AG04449 (cell line): Measurements from ENCODE around the gene IL17REL.

Experiments used
- CTCF ChIA-PET: fragments of 350-600 bp; formaldehyde crosslinking; extraction: SDS; loops from one replicate; lab custom pipeline; 2021; ENCODE audit warnings: antibody characterized with exemption; lab: Yijun Ruan, JAX
- POLR2A ChIA-PET: fragments of 400-600, 350-600 bp; formaldehyde crosslinking; extraction: SDS; loops from one replicate; lab custom pipeline; 2020; ENCODE audit warnings: antibody characterized with exemption, inconsistent platforms; lab: Yijun Ruan, JAX
- DNase-seq: peaks from one replicate; pipeline ENCODE4 v3.0.0-alpha.2; 2010; ENCODE audit warnings: low read depth, low spot score
- H3K4me3 ChIP-seq: 2 replicates; pipeline ENCODE4 v1.5.1; 2011; ENCODE audit warnings: low read depth, mild to moderate bottlenecking, control low read depth, low read length
- TF ChIP-seq, protein P1 (sequence below): IDR thresholded peaks from one replicate; pipeline ENCODE4 v1.5.1; 2011; ENCODE audit warnings: mild to moderate bottlenecking, moderate library complexity, low read length, control low read depth, inconsistent platforms; ENCODE audit not compliant: insufficient read depth; ENCODE audit errors: missing control alignments

IL17REL gene

DNA sequence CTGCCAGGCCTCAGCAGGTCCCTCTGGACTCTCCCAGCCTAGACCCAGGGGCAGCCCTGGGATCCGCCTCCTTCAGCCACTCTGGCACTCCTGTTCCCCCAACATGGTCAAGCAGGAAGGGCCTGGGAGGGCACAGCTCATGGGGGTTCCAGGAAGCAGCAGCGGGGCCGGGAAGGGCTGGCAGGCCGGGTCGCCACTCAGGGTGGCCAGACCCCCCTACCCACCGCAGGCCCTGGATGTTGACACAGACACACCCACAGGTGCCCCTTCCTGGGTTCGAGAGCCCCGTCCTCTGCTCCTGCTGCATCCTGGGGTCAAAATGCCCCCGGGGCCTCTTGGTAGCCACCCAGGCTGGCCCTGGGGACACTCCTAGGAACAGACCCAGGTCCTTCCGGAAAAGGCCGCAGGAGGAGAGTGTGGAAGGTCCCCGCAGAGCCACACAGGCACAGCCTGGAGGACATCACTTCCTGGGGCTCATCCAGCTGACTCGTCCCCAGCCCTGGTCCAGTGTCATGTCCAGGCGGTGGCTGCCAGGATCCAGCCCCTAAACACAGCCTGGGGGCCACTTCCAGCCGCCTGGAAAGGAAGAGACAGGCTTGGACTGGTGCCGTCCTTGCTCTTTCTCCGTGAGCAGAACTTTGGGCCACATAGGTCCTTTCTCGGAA is 58.8 kb downstream of the IL17REL start:
- H3K4me3 ChIP-seq, result no peak overlapping the region
- TF ChIP-seq, protein P1, sequence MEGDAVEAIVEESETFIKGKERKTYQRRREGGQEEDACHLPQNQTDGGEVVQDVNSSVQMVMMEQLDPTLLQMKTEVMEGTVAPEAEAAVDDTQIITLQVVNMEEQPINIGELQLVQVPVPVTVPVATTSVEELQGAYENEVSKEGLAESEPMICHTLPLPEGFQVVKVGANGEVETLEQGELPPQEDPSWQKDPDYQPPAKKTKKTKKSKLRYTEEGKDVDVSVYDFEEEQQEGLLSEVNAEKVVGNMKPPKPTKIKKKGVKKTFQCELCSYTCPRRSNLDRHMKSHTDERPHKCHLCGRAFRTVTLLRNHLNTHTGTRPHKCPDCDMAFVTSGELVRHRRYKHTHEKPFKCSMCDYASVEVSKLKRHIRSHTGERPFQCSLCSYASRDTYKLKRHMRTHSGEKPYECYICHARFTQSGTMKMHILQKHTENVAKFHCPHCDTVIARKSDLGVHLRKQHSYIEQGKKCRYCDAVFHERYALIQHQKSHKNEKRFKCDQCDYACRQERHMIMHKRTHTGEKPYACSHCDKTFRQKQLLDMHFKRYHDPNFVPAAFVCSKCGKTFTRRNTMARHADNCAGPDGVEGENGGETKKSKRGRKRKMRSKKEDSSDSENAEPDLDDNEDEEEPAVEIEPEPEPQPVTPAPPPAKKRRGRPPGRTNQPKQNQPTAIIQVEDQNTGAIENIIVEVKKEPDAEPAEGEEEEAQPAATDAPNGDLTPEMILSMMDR, result no peak
- POLR2A ChIA-PET, result no interaction called here
- CTCF ChIA-PET, result interaction anchor here (1.5 kb wide), 1 partner anchor 14 kb away, joined by 3 read pairs; no protein-coding TSS in a partner anchor
- DNase-seq, result no peak

DNA sequence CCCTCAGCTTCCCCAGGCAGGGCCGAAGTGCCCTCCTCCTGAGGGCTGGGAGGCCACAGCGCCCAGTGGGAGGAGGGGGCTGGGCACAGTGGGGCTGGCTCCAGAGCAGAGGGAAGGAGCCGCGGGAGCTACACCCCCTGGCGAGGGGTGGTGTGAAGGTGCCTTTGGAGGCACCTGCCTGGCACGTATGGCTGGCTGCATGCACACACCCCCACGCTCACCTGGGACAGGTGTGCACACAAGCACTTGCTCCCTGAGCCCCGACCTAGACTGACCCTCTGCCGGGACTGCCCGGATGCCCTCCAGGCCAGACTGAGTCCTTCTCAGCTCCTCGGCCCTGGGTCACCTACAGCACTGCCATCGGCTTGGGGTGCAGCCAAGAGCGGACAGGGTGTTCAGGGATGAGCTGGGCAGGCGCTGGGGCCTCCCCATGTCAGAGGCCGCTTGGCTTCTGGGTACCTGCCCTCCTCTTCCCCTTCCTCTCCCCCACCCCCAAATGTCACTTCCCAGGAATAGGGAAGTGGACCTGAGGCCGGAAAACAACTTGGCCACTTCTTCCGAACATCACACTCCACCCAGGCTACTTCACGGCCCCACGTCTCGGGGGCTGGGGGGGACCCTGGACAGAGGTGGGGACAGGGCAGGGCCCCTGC is 59.4 kb downstream of the IL17REL start:
- TF ChIP-seq, protein P1, result no peak
- POLR2A ChIA-PET, result interaction anchor here (2.0 kb wide), 1 partner anchor 9 kb away, joined by 21 read pairs; the partner anchor contains the start of gene PIM3
- CTCF ChIA-PET, result interaction anchor here (1.1 to 2.1 kb wide), 3 partner anchors 15 to 40 kb away, joined by 3 to 8 read pairs (median 4); no protein-coding TSS in a partner anchor
- no peak overlapping the region for H3K4me3 ChIP-seq
- no peak for DNase-seq

DNA sequence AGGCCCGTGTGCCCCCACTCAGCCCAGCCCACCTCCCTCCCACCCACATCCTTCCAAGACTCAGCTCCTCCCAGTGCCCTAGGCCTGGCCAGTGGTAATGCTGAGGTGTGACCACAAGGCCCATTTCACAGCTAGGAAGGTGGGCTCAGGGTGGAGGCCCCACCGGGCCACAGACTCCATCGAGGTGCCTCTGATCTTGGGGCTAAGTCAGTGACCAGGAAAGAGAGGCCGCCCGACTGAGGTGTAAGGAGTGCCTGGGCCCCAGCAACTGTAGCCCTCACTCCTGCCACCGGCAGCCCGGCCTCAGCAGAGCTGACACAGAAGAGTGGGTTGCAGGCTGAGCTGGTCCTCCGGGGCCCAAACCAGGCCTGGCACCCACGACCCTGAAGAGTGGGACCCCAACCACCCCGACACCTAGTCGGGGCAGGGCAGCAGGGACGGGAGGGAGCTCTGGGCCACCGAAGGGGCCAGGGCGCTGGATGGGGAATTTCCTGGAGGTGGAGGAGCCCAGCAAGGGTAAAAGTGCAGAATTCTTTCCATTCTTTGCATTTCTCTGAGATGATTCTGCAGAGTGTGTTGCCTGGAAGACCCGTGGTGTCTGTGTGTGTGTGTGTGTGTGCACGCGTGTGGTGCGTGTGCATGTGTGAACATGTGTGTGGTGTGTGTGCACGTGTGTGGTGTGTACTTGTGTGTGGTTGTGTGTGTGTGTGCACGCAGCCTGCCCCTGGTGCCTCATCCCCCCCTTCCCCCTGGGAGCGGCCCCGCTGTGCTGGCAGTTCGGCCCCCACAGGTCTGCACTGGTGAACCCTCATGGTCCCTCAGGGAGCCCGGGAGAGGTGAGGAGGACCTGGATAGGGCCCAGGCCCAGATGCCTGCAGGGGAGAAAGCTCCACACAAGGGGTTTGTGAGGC is 60.3 kb downstream of the IL17REL start:
- CTCF ChIA-PET, result interaction anchor here (1.1 to 2.1 kb wide), 5 partner anchors 16 to 78 kb away, joined by 3 to 8 read pairs (median 4); no protein-coding TSS in a partner anchor
- TF ChIP-seq, protein P1, result no peak
- peak; percentile 54 for DNase-seq
- POLR2A ChIA-PET, result interaction anchor here (1.1 to 2.0 kb wide), 3 partner anchors 10 to 18 kb away, joined by 6 to 21 read pairs (median 7); partner anchors contain the start of gene PIM3
- H3K4me3 ChIP-seq, result no peak overlapping the region; the same call in 1 of the 2 replicates

DNA sequence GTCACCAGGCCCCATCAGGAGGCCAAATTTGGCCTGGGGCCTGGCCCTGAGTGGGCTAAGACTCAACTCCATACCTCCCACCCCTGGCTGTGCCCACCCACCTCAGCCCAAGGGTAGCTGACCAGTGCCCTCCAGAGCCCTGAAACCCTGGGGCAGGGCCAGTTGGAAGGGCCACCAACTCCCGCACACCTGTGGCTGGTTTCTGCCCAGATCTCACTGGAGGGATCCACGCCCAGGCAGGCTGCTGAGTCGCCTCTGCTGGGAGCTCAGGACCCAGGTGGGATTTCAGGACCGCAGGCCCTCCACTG is 60.9 kb downstream of the IL17REL start:
- no peak overlapping the region for H3K4me3 ChIP-seq
- CTCF ChIA-PET, result interaction anchor here (1.1 to 2.1 kb wide), 3 partner anchors 21 to 79 kb away, joined by 3 to 8 read pairs (median 8); no protein-coding TSS in a partner anchor
- no peak for DNase-seq
- POLR2A ChIA-PET, result interaction anchor here (1.1 to 2.0 kb wide), 3 partner anchors 11 to 19 kb away, joined by 6 to 21 read pairs (median 7); partner anchors contain the start of gene PIM3
- TF ChIP-seq, protein P1, result no peak

DNA sequence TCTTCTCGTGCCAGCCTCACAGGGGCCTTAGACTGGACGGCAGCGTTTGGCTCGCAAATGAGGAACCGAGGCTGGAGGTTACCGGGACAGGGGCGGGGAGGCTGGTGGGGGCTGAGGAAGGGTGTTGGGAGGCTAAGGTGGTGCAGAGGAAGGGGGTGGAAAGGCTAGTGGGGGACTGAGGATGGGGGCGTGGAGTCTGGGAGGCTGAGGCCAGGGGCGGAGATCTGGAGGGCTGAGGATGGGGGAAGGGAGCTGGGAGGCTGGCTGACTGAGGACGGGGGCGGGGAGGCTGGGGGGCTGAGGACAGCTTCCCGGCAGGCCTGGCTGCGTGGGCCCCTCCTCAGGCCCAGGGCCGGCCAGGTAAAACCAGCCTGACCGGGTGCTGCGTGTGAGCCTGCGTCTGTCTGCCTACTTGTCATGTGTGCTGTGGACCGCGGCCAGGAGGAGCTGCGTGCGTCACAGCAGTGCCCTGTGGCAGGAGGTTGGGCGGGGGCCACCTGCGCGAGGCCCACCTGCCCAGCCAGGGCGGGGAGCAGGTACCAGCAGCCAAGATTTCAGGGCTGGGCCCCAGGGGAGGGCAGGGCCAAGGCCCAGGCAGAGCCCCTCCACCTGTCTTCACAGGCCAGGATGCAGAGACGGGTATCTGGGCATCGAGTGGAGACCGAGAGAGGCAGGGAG is 61.4 kb downstream of the IL17REL start:
- CTCF ChIA-PET, result interaction anchor here (1.1 to 2.1 kb wide), 3 partner anchors 21 to 79 kb away, joined by 3 to 8 read pairs (median 8); no protein-coding TSS in a partner anchor
- POLR2A ChIA-PET, result interaction anchor here (1.4 to 2.0 kb wide), 2 partner anchors 11 to 15 kb away, joined by 6 to 21 read pairs; partner anchors contain the start of gene PIM3
- no peak overlapping the region for H3K4me3 ChIP-seq
- DNase-seq, result no peak
- TF ChIP-seq, protein P1, result no peak
